ENCODE results near the gene DYNLT2. TPM values are rescaled to one million over a fixed set of nuclear protein-coding genes. Genes with fewer than 3 reads are reported as not detected.
A peak's percentile ranks its signal among the peaks of the same experiment; 100 is the strongest.

The DYNLT2 gene
- total and polyA plus RNA-seq, 2 of the 13 experiments (the other 11 are each of a cell fraction or from before 2014, with no cell fraction given), result 2.1 to 4.3 TPM

- TF ChIP-seq ZBTB38 (CRISPR knock-in tag; IDR thresholded peaks at IDR 0.05) (0 out of 2 replicates have a peak, but pooled peaks have one; percentile 29), NCOA5 (CRISPR knock-in tag; IDR thresholded peaks at IDR 0.05) (no peak), ZSCAN5A (CRISPR knock-in tag; IDR thresholded peaks at IDR 0.05; ENCODE audit: borderline replicate concordance) (no peak), ZNF337 (CRISPR knock-in tag; IDR thresholded peaks at IDR 0.05; ENCODE audit: borderline replicate concordance, low read depth) (0 out of 2 replicates have a peak, but pooled peaks have one; percentile 39), NONO (IDR thresholded peaks at IDR 0.05) (no peak), NONO (CRISPR knock-in tag; conservative IDR thresholded peaks at IDR 0.05) (no peak), ATF4 (CRISPR knock-in tag; IDR thresholded peaks at IDR 0.05) (peak in 1 of 2 experiments; percentile 36; a peak in 1 of 4 replicates), RERE (CRISPR knock-in tag; IDR thresholded peaks at IDR 0.05; ENCODE audit: low read depth) (no peak), THAP8 (CRISPR knock-in tag; IDR thresholded peaks at IDR 0.05; ENCODE audit: borderline replicate concordance) (no peak), ETV5 (CRISPR knock-in tag; IDR thresholded peaks at IDR 0.05; ENCODE audit: borderline replicate concordance) (no peak), RNF2 (conservative IDR thresholded peaks at IDR 0.05; ENCODE audit: low read depth) (no peak), CCDC6 (CRISPR knock-in tag; IDR thresholded peaks at IDR 0.05) (peak; percentile 16; the same call in 1 of the 2 replicates), DNMT3B (CRISPR knock-in tag; conservative IDR thresholded peaks at IDR 0.05) (no peak), KAT8 (CRISPR knock-in tag; IDR thresholded peaks at IDR 0.05) (no peak), PAWR (CRISPR knock-in tag; IDR thresholded peaks at IDR 0.05; ENCODE audit: borderline replicate concordance) (no peak), IKZF5 (CRISPR knock-in tag; IDR thresholded peaks at IDR 0.05) (no peak), ZFY (CRISPR knock-in tag; IDR thresholded peaks at IDR 0.05) (no peak), ZNF12 (CRISPR knock-in tag; IDR thresholded peaks at IDR 0.05) (no peak), BATF2 (CRISPR knock-in tag; IDR thresholded peaks at IDR 0.05) (no peak)
Observed at GRCh38 chr6:169798764-169799473, 47.5 kb upstream of the DYNLT2 start (continued).

Measured in HepG2 (cell line).